RWPE2 (cell line): ENCODE measurements around the gene RFLNA.

Experiments used
- ATAC-seq: fragments of 200-7000 bp; cut with Tn5 transposase; 3 replicates; pipeline ENCODE4 v1.9.1; 2021; ENCODE audit warnings: low read depth
- DNase-seq: peaks from one replicate; pipeline ENCODE4 v3.0.0-alpha.2; 2020; ENCODE audit warnings: low spot score
- H3K27ac ChIP-seq: fragments of 450-650 bp; 2 replicates; pipeline ENCODE4 v1.5.1; 2017; ENCODE audit warnings: mild to moderate bottlenecking; ENCODE audit not compliant: poor library complexity, severe bottlenecking
- H3K27me3 ChIP-seq: fragments of 250-450 bp; sonication (Bioruptor Pico); 2 replicates; pipeline ENCODE4 v1.5.1; 2021; ENCODE audit warnings: mild to moderate bottlenecking, moderate library complexity; ENCODE audit not compliant: insufficient read depth, poor library complexity, severe bottlenecking
- H3K36me3 ChIP-seq: fragments of 250-450 bp; sonication (Bioruptor Pico); 2 replicates; pipeline ENCODE4 v1.5.1; 2020; ENCODE audit warnings: low read depth, mild to moderate bottlenecking, moderate library complexity
- H3K4me1 ChIP-seq: fragments of 250-450 bp; sonication (Bioruptor Pico); 2 replicates; pipeline ENCODE4 v1.5.1; 2021; ENCODE audit warnings: mild to moderate bottlenecking, moderate library complexity; ENCODE audit not compliant: insufficient read depth, poor library complexity, severe bottlenecking
- H3K4me3 ChIP-seq: fragments of 250-450 bp; sonication (Bioruptor Pico); 2 replicates; pipeline ENCODE4 v1.5.1; 2021; ENCODE audit warnings: mild to moderate bottlenecking, moderate library complexity; ENCODE audit not compliant: severe bottlenecking
- H3K9me3 ChIP-seq: fragments of 250-450 bp; sonication (Bioruptor Pico); 2 replicates; pipeline ENCODE4 v1.5.1; 2021; ENCODE audit warnings: mild to moderate bottlenecking, moderate library complexity; ENCODE audit not compliant: severe bottlenecking
- CTCF ChIP-seq: fragments of 450-650 bp; IDR thresholded peaks from one replicate; pipeline ENCODE4 v1.5.1; 2017; ENCODE audit warnings: mild to moderate bottlenecking, moderate library complexity; ENCODE audit not compliant: poor library complexity, severe bottlenecking

Gene RFLNA

GRCh38 chr12:124352839-124353238 is 57.9 kb downstream of the RFLNA start:
- Histone ChIP-seq H3K36me3 (peaks cover 98% of the 10 kb centered on the region), H3K9me3 (no peaks in the 10 kb centered on the region), H3K27me3 (no peaks in the 10 kb centered on the region), H3K4me3 (no peak overlapping the region), H3K4me1 (no peaks in the 10 kb centered on the region), H3K27ac (peak overlapping the region; percentile 5)
- ATAC-seq (peak; percentile 4; the same call in 1 of the 3 replicates), DNase-seq (no peak)
- no peak for TF ChIP-seq CTCF

- no peak for DNase-seq
- no peaks in the 10 kb centered on the region for H3K4me1 ChIP-seq
- TF ChIP-seq CTCF, result no peak
- ATAC-seq, result no peak
- peaks cover 96% of the 10 kb centered on the region for H3K36me3 ChIP-seq
- H3K4me3 ChIP-seq, result no peak overlapping the region
- H3K9me3 ChIP-seq, result no peaks in the 10 kb centered on the region
- H3K27me3 ChIP-seq, result no peaks in the 10 kb centered on the region
- H3K27ac ChIP-seq, result no peak overlapping the region
Measured at GRCh38 chr12:124354400-124354799, 59.5 kb downstream of the RFLNA start.

GRCh38 chr12:124356221-124356620 is 61.3 kb downstream of the RFLNA start:
- TF ChIP-seq CTCF, result no peak
- no peak overlapping the region for H3K27ac ChIP-seq
- no peak overlapping the region for H3K4me3 ChIP-seq
- H3K36me3 ChIP-seq, result peaks cover 96% of the 10 kb centered on the region
- no peak for ATAC-seq
- H3K27me3 ChIP-seq, result no peaks in the 10 kb centered on the region
- no peak for DNase-seq
- no peaks in the 10 kb centered on the region for H3K4me1 ChIP-seq
- no peaks in the 10 kb centered on the region for H3K9me3 ChIP-seq

- Histone ChIP-seq H3K27ac (no peak overlapping the region), H3K4me3 (no peak overlapping the region), H3K4me1 (no peaks in the 10 kb centered on the region), H3K36me3 (peaks cover 92% of the 10 kb centered on the region), H3K27me3 (no peaks in the 10 kb centered on the region), H3K9me3 (no peaks in the 10 kb centered on the region)
- no peak for TF ChIP-seq CTCF
- no peak for ATAC-seq
- DNase-seq, result no peak
Measured at GRCh38 chr12:124357616-124358015, 62.7 kb downstream of the RFLNA start.

- H3K27ac ChIP-seq, result no peak overlapping the region
- DNase-seq, result no peak
- TF ChIP-seq CTCF, result no peak
- no peaks in the 10 kb centered on the region for H3K4me1 ChIP-seq
- ATAC-seq, result no peak
- H3K36me3 ChIP-seq, result peaks cover 91% of the 10 kb centered on the region
- H3K4me3 ChIP-seq, result no peak overlapping the region
- no peaks in the 10 kb centered on the region for H3K27me3 ChIP-seq
- no peaks in the 10 kb centered on the region for H3K9me3 ChIP-seq
Measured at GRCh38 chr12:124358572-124358971, 63.7 kb downstream of the RFLNA start.
